ENCODE measurements around the gene SLC25A10. TPM values are rescaled to one million over a fixed set of nuclear protein-coding genes. Genes with fewer than 3 reads are reported as not detected.

Gene SLC25A10
- total RNA-seq, 1 donor from 2014 or later: 23.7 TPM

DNA sequence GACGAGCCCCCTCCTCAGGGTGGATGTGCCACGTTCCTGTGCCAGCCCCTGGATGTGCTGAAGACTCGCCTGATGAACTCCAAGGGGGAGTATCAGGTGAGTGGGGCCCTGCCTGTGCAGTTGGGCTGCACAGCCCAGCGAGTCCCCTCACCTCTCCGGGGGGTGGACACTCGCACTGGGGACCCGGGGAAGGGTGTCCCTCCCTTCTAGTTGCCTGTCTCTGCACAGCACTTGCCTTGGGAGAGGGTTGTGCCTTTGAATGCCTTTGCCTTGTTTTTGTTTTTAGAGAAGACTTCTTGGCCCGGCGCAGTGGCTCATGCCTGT, 5.6 kb downstream of the SLC25A10 start:
- H3K36me3 ChIP-seq (ENCODE audit: control insufficient read depth, insufficient read depth, low read length): peaks cover 1% of the 10 kb centered on the region
- no peaks in the 10 kb centered on the region for H3K27me3 ChIP-seq (ENCODE audit: control insufficient read depth, insufficient read depth, low read length)
- TF ChIP-seq, protein P1, sequence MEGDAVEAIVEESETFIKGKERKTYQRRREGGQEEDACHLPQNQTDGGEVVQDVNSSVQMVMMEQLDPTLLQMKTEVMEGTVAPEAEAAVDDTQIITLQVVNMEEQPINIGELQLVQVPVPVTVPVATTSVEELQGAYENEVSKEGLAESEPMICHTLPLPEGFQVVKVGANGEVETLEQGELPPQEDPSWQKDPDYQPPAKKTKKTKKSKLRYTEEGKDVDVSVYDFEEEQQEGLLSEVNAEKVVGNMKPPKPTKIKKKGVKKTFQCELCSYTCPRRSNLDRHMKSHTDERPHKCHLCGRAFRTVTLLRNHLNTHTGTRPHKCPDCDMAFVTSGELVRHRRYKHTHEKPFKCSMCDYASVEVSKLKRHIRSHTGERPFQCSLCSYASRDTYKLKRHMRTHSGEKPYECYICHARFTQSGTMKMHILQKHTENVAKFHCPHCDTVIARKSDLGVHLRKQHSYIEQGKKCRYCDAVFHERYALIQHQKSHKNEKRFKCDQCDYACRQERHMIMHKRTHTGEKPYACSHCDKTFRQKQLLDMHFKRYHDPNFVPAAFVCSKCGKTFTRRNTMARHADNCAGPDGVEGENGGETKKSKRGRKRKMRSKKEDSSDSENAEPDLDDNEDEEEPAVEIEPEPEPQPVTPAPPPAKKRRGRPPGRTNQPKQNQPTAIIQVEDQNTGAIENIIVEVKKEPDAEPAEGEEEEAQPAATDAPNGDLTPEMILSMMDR (IDR thresholded peaks at IDR 0.05; ENCODE audit: insufficient read depth, low read length, poor library complexity, severe bottlenecking): no peak

DNA sequence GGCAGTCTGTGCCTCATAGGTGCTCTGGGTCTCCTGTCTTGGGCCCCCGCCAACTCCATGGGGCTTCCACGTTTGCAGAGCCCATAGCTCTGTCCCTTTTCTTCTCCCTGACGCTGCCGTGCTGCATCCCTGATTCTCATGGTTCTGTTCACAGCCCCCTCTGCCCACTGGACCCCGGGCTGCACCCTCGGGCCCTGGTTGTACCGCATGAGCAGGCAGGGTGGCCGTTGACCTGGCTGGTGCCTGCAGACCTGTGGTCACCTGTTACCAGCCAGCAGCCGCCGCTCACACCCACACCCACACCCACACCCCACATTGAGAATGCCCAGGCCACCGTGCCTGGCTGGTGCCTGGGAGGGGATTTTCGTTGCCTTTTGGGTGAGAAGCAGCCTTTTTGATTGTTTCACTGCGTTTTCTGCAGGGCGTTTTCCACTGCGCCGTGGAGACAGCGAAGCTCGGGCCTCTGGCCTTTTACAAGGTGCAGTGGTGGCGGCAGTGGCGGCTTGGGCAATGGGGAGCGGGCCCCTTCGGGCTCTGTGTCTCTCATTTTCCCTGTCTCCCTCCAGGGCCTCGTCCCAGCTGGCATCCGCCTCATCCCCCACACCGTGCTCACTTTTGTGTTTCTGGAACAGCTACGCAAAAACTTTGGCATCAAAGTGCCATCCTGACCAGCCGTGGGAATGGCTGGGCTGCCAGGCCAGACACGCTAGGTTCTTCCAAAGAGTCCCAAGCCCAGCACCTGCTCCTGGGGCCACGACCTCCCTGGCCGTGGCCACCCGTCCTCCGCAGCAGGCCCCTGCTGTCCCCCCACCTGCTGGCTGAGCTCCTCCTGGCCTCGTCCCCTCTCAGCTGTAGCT, 7.6 kb downstream of the SLC25A10 start:
- H3K36me3 ChIP-seq (ENCODE audit: control insufficient read depth, insufficient read depth, low read length): peaks cover 1% of the 10 kb centered on the region
- DNase-seq (ENCODE audit: low read depth): no peak
- no peaks in the 10 kb centered on the region for H3K27me3 ChIP-seq (ENCODE audit: control insufficient read depth, insufficient read depth, low read length)
- H3K4me3 ChIP-seq (ENCODE audit: low read depth, low read length): no peak overlapping the region
- TF ChIP-seq, protein P1 (IDR thresholded peaks at IDR 0.05; ENCODE audit: insufficient read depth, low read length, poor library complexity, severe bottlenecking): no peak

More for the DNA sequence above, 5.6 kb downstream of the SLC25A10 start:
- no peak for DNase-seq (ENCODE audit: low read depth)
- no peak overlapping the region for H3K4me3 ChIP-seq (ENCODE audit: low read depth, low read length)

DNA sequence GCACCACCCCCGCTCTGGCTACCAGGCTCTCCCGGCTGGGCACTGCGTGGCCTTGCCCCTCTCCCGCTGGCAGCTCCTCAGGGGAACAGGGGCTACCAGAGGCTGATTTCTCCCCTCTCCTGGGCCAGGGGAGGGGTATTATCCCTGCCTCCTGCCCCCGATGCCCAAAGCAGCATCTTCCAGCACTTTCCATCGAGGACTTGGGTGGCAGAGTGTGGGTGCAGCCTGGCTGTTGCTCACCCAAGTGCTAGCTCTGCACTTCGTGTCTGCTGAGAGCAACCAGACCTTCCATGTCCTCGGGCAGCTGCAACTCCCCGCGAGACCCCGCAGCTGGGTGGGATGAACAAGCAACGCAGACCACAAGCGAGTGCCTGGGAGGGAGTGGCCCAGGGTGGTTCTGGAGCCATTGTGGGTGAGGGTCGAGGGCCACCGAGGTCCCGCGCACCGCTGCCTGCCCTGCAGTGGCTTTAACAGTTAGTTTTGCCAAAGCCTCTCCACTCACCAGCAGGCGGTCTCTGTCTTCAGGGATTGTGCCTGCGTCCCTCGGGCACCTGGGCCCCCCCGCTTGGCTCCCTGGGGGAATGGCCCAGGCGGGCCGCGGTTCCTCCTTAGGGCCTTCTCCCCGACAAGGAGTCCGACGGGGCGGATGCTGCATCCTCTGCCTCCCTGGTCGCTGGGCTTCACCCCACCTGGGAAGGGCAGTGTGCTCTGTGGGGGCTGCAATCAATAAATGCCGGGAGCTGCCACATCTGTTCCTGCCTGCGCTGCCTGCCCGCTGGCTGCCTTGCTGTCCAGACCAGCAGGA, 8.4 kb downstream of the SLC25A10 start:
- H3K4me3 ChIP-seq (ENCODE audit: low read depth, low read length): no peak overlapping the region
- no peak for DNase-seq (ENCODE audit: low read depth)
- peaks cover 1% of the 10 kb centered on the region for H3K36me3 ChIP-seq (ENCODE audit: control insufficient read depth, insufficient read depth, low read length)
- TF ChIP-seq, protein P1 (IDR thresholded peaks at IDR 0.05; ENCODE audit: insufficient read depth, low read length, poor library complexity, severe bottlenecking): no peak
- no peaks in the 10 kb centered on the region for H3K27me3 ChIP-seq (ENCODE audit: control insufficient read depth, insufficient read depth, low read length)

DNA sequence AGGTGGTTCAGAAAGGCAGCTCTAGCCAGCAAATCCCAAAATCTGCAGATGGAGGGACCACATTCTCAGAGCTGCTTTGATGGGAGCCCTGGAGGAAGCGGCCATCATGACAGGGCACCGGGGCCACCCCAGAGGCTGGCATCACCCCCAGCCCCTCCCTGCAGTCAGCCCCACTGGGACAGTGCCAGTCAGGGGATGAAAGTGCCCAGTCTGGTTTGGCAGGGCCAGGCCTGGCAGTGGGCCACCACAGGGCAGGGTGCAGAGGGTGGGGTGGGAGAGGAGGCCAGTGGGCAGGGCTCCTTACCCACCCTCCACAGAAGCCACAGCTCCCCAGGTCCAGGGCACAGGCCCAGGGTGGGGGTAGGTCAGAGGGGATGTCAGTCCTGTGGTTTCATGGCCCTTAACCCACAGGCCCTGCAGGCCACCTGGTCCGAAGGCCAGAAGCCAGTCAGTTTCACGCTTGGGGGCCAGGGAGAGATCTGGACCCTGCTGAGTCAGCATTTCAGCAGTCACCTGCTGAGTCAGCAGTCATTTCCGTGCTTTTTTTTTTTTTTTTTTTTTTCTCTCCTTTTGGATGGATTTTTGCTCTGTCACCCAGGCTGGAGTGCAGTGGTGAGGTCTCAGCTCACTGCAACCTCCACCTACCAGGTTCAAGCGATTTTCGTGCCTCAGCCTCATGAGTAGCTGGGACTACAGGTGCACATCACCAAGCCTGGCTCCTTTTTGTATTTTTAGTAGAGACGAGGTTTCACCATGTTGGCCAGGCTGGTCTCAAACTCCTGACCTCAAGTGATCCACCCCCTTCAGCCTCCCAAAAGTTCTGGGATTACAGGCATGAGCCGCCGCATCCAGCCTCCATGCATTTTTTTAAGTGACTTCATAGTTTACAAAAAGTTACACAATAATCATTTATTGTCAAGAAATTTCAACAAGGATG, 10.4 kb downstream of the SLC25A10 start:
- no peak for DNase-seq (ENCODE audit: low read depth)
- H3K4me3 ChIP-seq (ENCODE audit: low read depth, low read length): no peak overlapping the region
- H3K27me3 ChIP-seq (ENCODE audit: control insufficient read depth, insufficient read depth, low read length): no peaks in the 10 kb centered on the region
- TF ChIP-seq, protein P1 (IDR thresholded peaks at IDR 0.05; ENCODE audit: insufficient read depth, low read length, poor library complexity, severe bottlenecking): no peak
- no peaks in the 10 kb centered on the region for H3K36me3 ChIP-seq (ENCODE audit: control insufficient read depth, insufficient read depth, low read length)

DNA sequence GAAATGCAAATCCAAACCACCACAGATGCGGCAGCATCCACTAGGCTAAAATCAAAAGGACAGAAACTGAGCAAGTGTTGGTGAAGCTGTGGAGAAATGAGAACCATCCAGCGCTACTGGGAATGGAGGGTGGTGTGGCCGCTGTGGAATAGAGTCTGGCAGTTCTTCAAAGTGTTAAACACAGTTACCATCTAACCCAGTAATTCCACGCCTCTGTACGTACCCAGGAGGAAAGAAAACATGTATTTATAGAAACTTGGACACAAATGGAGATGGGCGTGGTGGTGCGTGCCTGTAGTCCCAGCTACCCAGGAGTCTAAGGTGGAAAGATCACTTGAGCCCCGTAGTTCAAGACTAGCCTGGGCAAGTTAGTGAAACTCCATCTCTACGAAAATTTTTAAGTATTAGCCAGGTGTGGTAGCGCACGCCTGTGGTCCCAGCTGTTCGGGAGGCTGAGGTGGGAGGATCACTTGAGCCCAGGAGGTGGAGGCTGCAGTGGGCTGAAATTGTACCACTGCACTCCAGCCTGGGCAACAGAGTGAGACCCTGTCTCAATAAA, 11.6 kb downstream of the SLC25A10 start:
- Histone ChIP-seq H3K36me3 (ENCODE audit: control insufficient read depth, insufficient read depth, low read length) (no peaks in the 10 kb centered on the region), H3K4me3 (ENCODE audit: low read depth, low read length) (no peak overlapping the region), H3K27me3 (ENCODE audit: control insufficient read depth, insufficient read depth, low read length) (no peaks in the 10 kb centered on the region)
- DNase-seq (ENCODE audit: low read depth): no peak
- TF ChIP-seq, protein P1 (IDR thresholded peaks at IDR 0.05; ENCODE audit: insufficient read depth, low read length, poor library complexity, severe bottlenecking): no peak

Measured in kidney epithelial cell (primary cell).